Peyer's patch (tissue), 4 donors: ENCODE measurements around the gene FKBP10. TPM values are rescaled to one million over a fixed set of nuclear protein-coding genes. Genes with fewer than 3 reads are reported as not detected.

Experiments used
- DNase-seq, 3 donors: peaks; one replicate each; pipeline ENCODE4 v3.0.0-alpha.2; 2017 to 2019
- H3K27ac ChIP-seq, 4 donors: fragments of 200-600 bp; sonication (generic); one replicate each; pipeline ENCODE4 v1.5.1; 2016 to 2019
- H3K27me3 ChIP-seq, 2 donors: fragments of 200-600 bp; sonication (generic); one replicate each; pipeline ENCODE4 v1.5.1; 2019
- H3K36me3 ChIP-seq, 3 donors: fragments of 200-600 bp; sonication (generic); one replicate each; pipeline ENCODE4 v1.5.1; 2016 to 2019
- H3K4me1 ChIP-seq, 4 donors: fragments of 200-600 bp; sonication (generic); one replicate each; pipeline ENCODE4 v1.5.1; 2016 to 2019
- H3K4me3 ChIP-seq, 4 donors: fragments of 200-600 bp; sonication (generic); 1 replicate in 3 of 4; 2 replicates in 1 of 4; pipeline ENCODE4 v1.5.1; 2016 to 2019; ENCODE audit warnings: mild to moderate bottlenecking in 1 of 4
- H3K9me3 ChIP-seq, 4 donors: fragments of 200-600 bp; sonication (generic); one replicate each; pipeline ENCODE4 v1.5.1; 2016 to 2019; ENCODE audit warnings: mild to moderate bottlenecking in 1 of 4
- CTCF ChIP-seq, 6 experiments: fragments of 450-650 bp in 4 of 6; fragments of 200-600 bp in 2 of 6; sonication (generic) in 1 of 6; IDR thresholded peaks; one replicate each; pipeline ENCODE4 v1.5.1; 2017 to 2019; ENCODE audit warnings: antibody characterized with exemption in 6 of 6, mild to moderate bottlenecking in 3 of 6, moderate library complexity in 1 of 6
- POLR2A ChIP-seq, 2 donors: fragments of 450-650 bp; IDR thresholded peaks; one replicate each; pipeline ENCODE4 v1.5.1; 2017; ENCODE audit warnings: antibody characterized with exemption in 2 of 2, mild to moderate bottlenecking in 2 of 2, moderate library complexity in 2 of 2
- total RNA-seq, 4 donors: library from RNA; depleted of rRNA; stranded (reverse); fragments of >200 nt; gene quantifications; one replicate each; pipeline ENCODE4 v1.1.0, GENCODE V29; 2016

The FKBP10 gene
- total RNA-seq: 100 to 1,000 TPM in 1 of 4 donors, 10 to 100 TPM in 2, 1 to 10 TPM in 1; 7.2 to 130 (median 11.2) TPM

GRCh38 chr17:41812381-41813151, at the start of gene FKBP10:
TSS of gene FKBP10 (plus strand) at chr17:41813004. CDS start at chr17:41813035, 31 bp downstream.
- no peaks in the 10 kb centered on the region for H3K27me3 ChIP-seq
- H3K4me3 ChIP-seq: peak within 1 kb of the TSS; percentile 63 to 95 (median 82)
- H3K36me3 ChIP-seq: no peaks in the 10 kb centered on the region
- no peaks in the 10 kb centered on the region for H3K9me3 ChIP-seq
- DNase-seq: peak in 2 of 3 donors; percentile 41 to 75
- H3K27ac ChIP-seq: peak within 1 kb of the TSS; percentile 50 to 83 (median 72)
- H3K4me1 ChIP-seq: peaks cover 5 to 44% (median 19%) of the 10 kb centered on the region in 4 donors
- TF ChIP-seq POLR2A (IDR thresholded peaks at IDR 0.05): no peak
- no peak for TF ChIP-seq CTCF (IDR thresholded peaks at IDR 0.05)

GRCh38 chr17:41763327-41763726, 49.5 kb upstream of the FKBP10 start:
- TF ChIP-seq POLR2A (IDR thresholded peaks at IDR 0.05): no peak
- no peak for TF ChIP-seq CTCF (IDR thresholded peaks at IDR 0.05)
- no peak overlapping the region for H3K27ac ChIP-seq
- H3K4me3 ChIP-seq: no peak overlapping the region
- H3K4me1 ChIP-seq: no peaks in the 10 kb centered on the region
- no peak for DNase-seq
- peaks cover 0 to 99% (median 0%) of the 10 kb centered on the region in 3 donors for H3K36me3 ChIP-seq
- H3K27me3 ChIP-seq: no peaks in the 10 kb centered on the region
- H3K9me3 ChIP-seq: no peaks in the 10 kb centered on the region

- no peaks in the 10 kb centered on the region for H3K9me3 ChIP-seq
- no peak for DNase-seq
- no peak overlapping the region for H3K4me3 ChIP-seq
- H3K27me3 ChIP-seq: no peaks in the 10 kb centered on the region
- no peaks in the 10 kb centered on the region for H3K4me1 ChIP-seq
- H3K27ac ChIP-seq: no peak overlapping the region
- H3K36me3 ChIP-seq: peaks cover 0 to 99% (median 3%) of the 10 kb centered on the region in 3 donors
- TF ChIP-seq POLR2A (IDR thresholded peaks at IDR 0.05) (no peak), CTCF (IDR thresholded peaks at IDR 0.05) (no peak)
These were observed 46.7 kb upstream of the FKBP10 start for GRCh38 chr17:41766135-41766534.

GRCh38 chr17:41767324-41768042, 45.3 kb upstream of the FKBP10 start:
- Histone ChIP-seq H3K36me3 (peaks cover 0 to 100% (median 3%) of the 10 kb centered on the region in 3 donors), H3K27me3 (no peaks in the 10 kb centered on the region), H3K4me1 (peaks cover 0 to 13% (median 1%) of the 10 kb centered on the region in 4 donors), H3K27ac (no peak overlapping the region), H3K9me3 (no peaks in the 10 kb centered on the region), H3K4me3 (no peak overlapping the region)
- no peak for DNase-seq
- TF ChIP-seq POLR2A (IDR thresholded peaks at IDR 0.05) (no peak), CTCF (IDR thresholded peaks at IDR 0.05) (no peak)

GRCh38 chr17:41768682-41769288, 44.0 kb upstream of the FKBP10 start:
- TF ChIP-seq CTCF (IDR thresholded peaks at IDR 0.05) (no peak), POLR2A (IDR thresholded peaks at IDR 0.05) (no peak)
- Histone ChIP-seq H3K36me3 (peaks cover 0 to 88% (median 3%) of the 10 kb centered on the region in 3 donors), H3K4me3 (no peak overlapping the region), H3K4me1 (peaks cover 0 to 25% (median 5%) of the 10 kb centered on the region in 4 donors), H3K27me3 (no peaks in the 10 kb centered on the region), H3K27ac (no peak overlapping the region), H3K9me3 (no peaks in the 10 kb centered on the region)
- no peak for DNase-seq
